GM12878 (cell line): ENCODE results near the gene RASGRF1. TPM values are rescaled to one million over a fixed set of nuclear protein-coding genes. Genes with fewer than 3 reads are reported as not detected.

Source experiments
- ATAC-seq: fragments of 200-7000 bp; cut with Tn5 transposase; 3 replicates; pipeline ENCODE4 v1.9.1; 2020; ENCODE audit warnings: mild to moderate bottlenecking, moderate library complexity
- BruUV-seq: library from RNA; stranded (reverse); fragments of 400-500 nt; replicated peaks from 2 replicates; lab custom pipeline; 2021; lab: Mats Ljungman, UMichigan
- CTCF ChIA-PET: fragments of 300-600 bp; sonication (Branson Sonifier 250); formaldehyde crosslinking; extraction: SDS; loops from one replicate; lab custom pipeline; 2021; ENCODE audit warnings: inconsistent platforms; lab: Yijun Ruan, JAX
- POLR2A ChIA-PET: fragments of 350-600 bp; formaldehyde crosslinking; extraction: SDS; loops from one replicate; lab custom pipeline; 2021; ENCODE audit warnings: inconsistent platforms; lab: Charles Lee
- RAD21 ChIA-PET: fragments of 300-600 bp; sonication (Branson Sonifier 250); formaldehyde crosslinking; loops from one replicate; lab custom pipeline; 2023; ENCODE audit warnings: antibody characterized with exemption; ENCODE audit not compliant: unreplicated experiment; lab: Charles Lee
- SMC1A ChIA-PET: fragments of 300-600 bp; sonication (Branson Sonifier 250); formaldehyde crosslinking; loops from one replicate; lab custom pipeline; 2023; ENCODE audit not compliant: unreplicated experiment, uncharacterized antibody; lab: Charles Lee
- DNase-seq: peaks from one replicate; pipeline ENCODE4 v3.0.0-alpha.2; 2011; ENCODE audit warnings: low read depth, low spot score
- FAIRE-seq: peaks from 3 replicates; lab custom pipeline; 2011; peaks lifted over from hg19 to GRCh38; lab: Jason Lieb, UNC
- H2AFZ ChIP-seq: 2 replicates; pipeline ENCODE4 v1.6.0; 2011; ENCODE audit warnings: low read depth, low read length, control low read depth; ENCODE audit not compliant: control insufficient read depth
- H3K27ac ChIP-seq: 2 replicates; pipeline ENCODE4 v1.5.1; 2011; ENCODE audit warnings: control low read depth; ENCODE audit not compliant: control insufficient read depth, insufficient read depth
- H3K27me3 ChIP-seq, 2 experiments: replicated peaks in 1 of 2; 2 replicates each; pipeline versions ENCODE4 v1.6.0 to v1.6.1; 2011; ENCODE audit warnings: low read length in 1 of 2; ENCODE audit not compliant: control insufficient read depth in 2 of 2, insufficient read depth in 2 of 2
- H3K36me3 ChIP-seq, 2 experiments: 2 replicates each; pipeline ENCODE4 v1.5.1; 2011; ENCODE audit warnings: low read length in 1 of 2; ENCODE audit not compliant: control insufficient read depth in 2 of 2, insufficient read depth in 2 of 2
- H3K4me1 ChIP-seq: 2 replicates; pipeline ENCODE4 v1.6.1; 2011; ENCODE audit warnings: mild to moderate bottlenecking, low read length, moderate library complexity, mixed read lengths; ENCODE audit not compliant: control insufficient read depth, insufficient read depth
- H3K4me2 ChIP-seq: 2 replicates; pipeline ENCODE4 v1.6.0; 2011; ENCODE audit warnings: control low read depth; ENCODE audit not compliant: control insufficient read depth, insufficient read depth
- H3K4me3 ChIP-seq: fragments of 200-600 bp; sonication (generic); 2 replicates; pipeline ENCODE4 v1.5.1; 2016
- H3K79me2 ChIP-seq: 2 replicates; pipeline ENCODE4 v1.6.0; 2011; ENCODE audit warnings: low read length; ENCODE audit not compliant: control insufficient read depth, insufficient read depth
- H3K9ac ChIP-seq: 2 replicates; pipeline ENCODE4 v1.8.0; 2011; ENCODE audit warnings: low read length, control low read depth, mixed read lengths; ENCODE audit not compliant: control insufficient read depth, insufficient read depth
- H3K9me3 ChIP-seq: replicated peaks from 3 replicates; pipeline ENCODE4 v1.5.1; 2011; ENCODE audit warnings: mild to moderate bottlenecking, low read length; ENCODE audit not compliant: control insufficient read depth, insufficient read depth
- H4K20me1 ChIP-seq: 2 replicates; pipeline ENCODE4 v1.6.0; 2011; ENCODE audit not compliant: control insufficient read depth, insufficient read depth
- BHLHE40 ChIP-seq, 2 experiments: fragments of 450-650 bp in 1 of 2; IDR thresholded peaks; 2 replicates each; pipeline ENCODE4 v1.6.1; 2011 to 2017; ENCODE audit warnings: low read depth in 2 of 2, borderline replicate concordance in 1 of 2, improper control_type of control experiment in 1 of 2, low read length in 1 of 2, mild to moderate bottlenecking in 1 of 2
- IKZF2 ChIP-seq, 2 experiments: fragments of 450-650 bp; IDR thresholded peaks; 2 replicates each; pipeline ENCODE4 v1.6.1; 2017; ENCODE audit warnings: mild to moderate bottlenecking in 2 of 2, moderate library complexity in 2 of 2
- KLF5 ChIP-seq: fragments of 450-650 bp; IDR thresholded peaks from 2 replicates; pipeline ENCODE4 v1.6.1; 2014; ENCODE audit warnings: mild to moderate bottlenecking; ENCODE audit not compliant: partially characterized antibody
- MYC ChIP-seq: IDR thresholded peaks from 2 replicates; pipeline ENCODE4 v1.6.1; 2011; ENCODE audit warnings: mild to moderate bottlenecking, low read length, moderate library complexity, inconsistent platforms; ENCODE audit not compliant: insufficient read depth, insufficient replicate concordance, insufficient read length, severe bottlenecking
- NBN ChIP-seq: fragments of 450-650 bp; IDR thresholded peaks from 2 replicates; pipeline ENCODE4 v1.6.1; 2016
- POU2F2 ChIP-seq: IDR thresholded peaks from 3 replicates; pipeline ENCODE4 v1.6.1; 2011; ENCODE audit warnings: low read depth, mild to moderate bottlenecking, low read length, borderline replicate concordance
- RUNX3 ChIP-seq: IDR thresholded peaks from 2 replicates; pipeline ENCODE4 v1.6.1; 2012; ENCODE audit warnings: low read length, inconsistent platforms
- TCF3 ChIP-seq: IDR thresholded peaks from 2 replicates; pipeline ENCODE4 v1.6.1; 2012; ENCODE audit warnings: low read depth, mild to moderate bottlenecking, low read length, borderline replicate concordance; ENCODE audit not compliant: insufficient read depth
- TCF7 ChIP-seq: IDR thresholded peaks from 2 replicates; pipeline ENCODE4 v1.6.1; 2014; ENCODE audit warnings: antibody characterized with exemption, borderline replicate concordance
- ZNF217 ChIP-seq: fragments of 450-650 bp; IDR thresholded peaks from 2 replicates; pipeline ENCODE4 v1.6.1; 2017; ENCODE audit warnings: antibody characterized with exemption, mild to moderate bottlenecking
- ZNF24 ChIP-seq: fragments of 450-650 bp; IDR thresholded peaks from 2 replicates; pipeline ENCODE4 v1.6.1; 2017; ENCODE audit warnings: antibody characterized with exemption, mild to moderate bottlenecking
- ZNF384 ChIP-seq: IDR thresholded peaks from 2 replicates; pipeline ENCODE4 v1.6.1; 2012; ENCODE audit warnings: low read depth, mild to moderate bottlenecking, low read length, improper control_type of control experiment, borderline replicate concordance
- WGBS: methylation state at CpG from one replicate; pipeline ENCODE4 v1.1.6; 2016; ENCODE audit warnings: low lambda C conversion rate; ENCODE audit not compliant: insufficient replicate concordance, insufficient coverage; ENCODE audit errors: missing lambda C conversion rate; 5-methylcytosine and 5-hydroxymethylcytosine counted together
- in situ Hi-C: fragments of 300-500 bp; cut with MboI; formaldehyde crosslinking; loops from 9 replicates; pipeline ENCODE4 v1.14.3; 2018; ENCODE audit warnings: mixed read lengths
- intact Hi-C: fragments of 100-400 bp; cut with micrococcal nuclease; formaldehyde crosslinking; loops from one replicate; pipeline ENCODE4 v1.14.2; 2022; ENCODE audit not compliant: unreplicated experiment
- polyA plus RNA-seq, 11 experiments: library from polyadenylated mRNA; depleted of rRNA in 4 of 11; unstranded in 6 of 11; stranded (reverse) in 5 of 11; fragments of >200 nt; fragmentation: Nextera tagmentation in 4 of 11; fragmentation: Illumina TruSeq in 1 of 11; extraction: Ambion mirVana in 4 of 11; extraction: Trizol in 1 of 11; gene quantifications; 1 replicate in 1 of 11; 2 replicates in 10 of 11; pipeline versions ENCODE4 v1.2.1 to v1.2.3, GENCODE V29; 2011 to 2016; ENCODE audit warnings: inconsistent platforms in 2 of 11, missing spikeins in 2 of 11, low read depth in 1 of 11
- total RNA-seq, 4 experiments: library from RNA; depleted of rRNA in 3 of 4; stranded (reverse); fragments of >200 nt in 3 of 4; fragmentation: Illumina TruSeq in 1 of 4; extraction: Trizol in 1 of 4; gene quantifications; 2 replicates each; pipeline versions ENCODE4 v1.2.1 to v1.2.3, GENCODE V29; 2013 to 2021
- TF ChIP-seq, protein P1 (sequence below): fragments of 450-650 bp; IDR thresholded peaks from 2 replicates; pipeline ENCODE4 v1.6.1; 2017; ENCODE audit warnings: antibody characterized with exemption, mild to moderate bottlenecking, moderate library complexity
- TF ChIP-seq, protein P2 (sequence below): IDR thresholded peaks from 2 replicates; pipeline ENCODE4 v1.6.1; 2011; ENCODE audit warnings: low read depth, mild to moderate bottlenecking, low read length, moderate library complexity, borderline replicate concordance; ENCODE audit errors: extremely low read depth
- TF ChIP-seq, protein P3 (sequence below): IDR thresholded peaks from 2 replicates; pipeline ENCODE4 v1.6.1; 2012; ENCODE audit warnings: low read depth, low read length, improper control_type of control experiment
- TF ChIP-seq, protein P4 (sequence below): fragments of 450-650 bp; conservative IDR thresholded peaks from 2 replicates; pipeline ENCODE4 v1.6.1; 2017; ENCODE audit warnings: mild to moderate bottlenecking, moderate library complexity

The RASGRF1 gene
- total and polyA plus RNA-seq, 10 of the 15 experiments (the other 5 are each of a cell fraction or from before 2014, with no cell fraction given): 0.20 to 1.9 (median 0.86) TPM

DNA sequence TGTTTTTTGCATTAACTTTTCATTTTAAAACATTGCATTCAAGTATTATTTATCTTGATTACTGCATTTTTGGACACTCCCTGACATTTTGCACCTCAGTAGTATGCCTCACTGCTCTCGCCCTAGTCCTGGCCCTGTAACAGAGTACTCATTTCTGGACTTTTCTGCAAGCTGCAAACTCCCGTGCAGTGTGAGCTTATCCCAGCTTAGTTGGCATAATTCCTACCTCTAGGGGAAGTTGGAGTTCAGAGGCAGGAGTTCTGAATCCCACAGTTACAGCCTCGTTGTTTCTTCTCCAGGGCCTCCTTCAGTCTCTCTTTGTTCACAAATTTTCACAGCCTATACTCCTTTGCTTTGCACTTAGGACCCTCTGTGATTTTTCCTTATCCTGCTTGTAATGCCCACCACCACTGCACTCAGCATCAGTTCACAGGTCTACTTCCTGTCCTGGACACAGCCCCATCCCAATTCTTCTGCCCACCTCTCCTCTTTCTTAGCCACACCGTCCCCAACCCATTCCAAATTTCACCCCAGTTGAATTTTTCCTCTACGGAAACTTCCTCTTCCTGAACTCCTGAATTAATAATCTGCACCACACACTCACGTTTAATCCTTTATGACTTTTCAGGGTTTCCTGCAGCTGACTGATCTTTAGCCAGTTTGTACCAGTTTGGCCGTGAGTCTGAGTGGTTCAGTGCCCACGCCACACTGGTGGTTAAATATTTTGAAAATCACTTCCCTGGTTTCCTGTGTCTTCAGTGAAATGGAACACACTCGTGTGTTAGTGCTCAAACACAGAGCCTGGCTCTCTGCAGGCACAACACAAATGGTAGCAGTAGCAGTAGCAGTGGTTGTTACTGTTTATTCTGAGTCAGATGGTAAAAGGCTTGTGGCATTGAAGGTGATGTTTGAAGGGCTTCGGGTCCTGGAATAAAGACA, 139.4 kb downstream of the RASGRF1 start:
- ChIA-PET SMC1A (interaction anchor here (0.6 to 1.6 kb wide), 3 partner anchors 9 to 27 kb away, joined by 4 to 5 read pairs (median 5); no protein-coding TSS in a partner anchor), CTCF (no interaction called here), POLR2A (no interaction called here), RAD21 (interaction anchor here (1.4 kb wide), 1 partner anchor 26 kb away, joined by 3 read pairs; no protein-coding TSS in a partner anchor)
- DNase-seq (no peak), ATAC-seq (peak; percentile 76), FAIRE-seq (peak; percentile 56)
- H3K27ac ChIP-seq: no peak overlapping the region
- H3K9me3 ChIP-seq: no peaks in the 10 kb centered on the region
- intact Hi-C loops (no loop called here), in situ Hi-C loops (no loop called here)
- H3K4me1 ChIP-seq: peaks cover 12% of the 10 kb centered on the region
- 31% methylated on average over 10 of the region's 10 CpGs for WGBS
- H3K4me2 ChIP-seq: 0 out of 2 replicates have a peak overlapping the region, but pooled peaks have one; percentile 21
- no TSS peak for BruUV-seq
- no peak overlapping the region; the same call in 1 of the 2 replicates for H3K9ac ChIP-seq
- H3K36me3 ChIP-seq: no peaks in the 10 kb centered on the region
- no peaks in the 10 kb centered on the region; a peak in 1 of 4 replicates for H3K27me3 ChIP-seq
- H3K79me2 ChIP-seq: no peaks in the 10 kb centered on the region
- H2AFZ ChIP-seq: peak overlapping the region; percentile 53
- no peak overlapping the region for H3K4me3 ChIP-seq
- no peaks in the 10 kb centered on the region for H4K20me1 ChIP-seq
- peak; percentile 49 for TF ChIP-seq RUNX3
- TF ChIP-seq, protein P1, sequence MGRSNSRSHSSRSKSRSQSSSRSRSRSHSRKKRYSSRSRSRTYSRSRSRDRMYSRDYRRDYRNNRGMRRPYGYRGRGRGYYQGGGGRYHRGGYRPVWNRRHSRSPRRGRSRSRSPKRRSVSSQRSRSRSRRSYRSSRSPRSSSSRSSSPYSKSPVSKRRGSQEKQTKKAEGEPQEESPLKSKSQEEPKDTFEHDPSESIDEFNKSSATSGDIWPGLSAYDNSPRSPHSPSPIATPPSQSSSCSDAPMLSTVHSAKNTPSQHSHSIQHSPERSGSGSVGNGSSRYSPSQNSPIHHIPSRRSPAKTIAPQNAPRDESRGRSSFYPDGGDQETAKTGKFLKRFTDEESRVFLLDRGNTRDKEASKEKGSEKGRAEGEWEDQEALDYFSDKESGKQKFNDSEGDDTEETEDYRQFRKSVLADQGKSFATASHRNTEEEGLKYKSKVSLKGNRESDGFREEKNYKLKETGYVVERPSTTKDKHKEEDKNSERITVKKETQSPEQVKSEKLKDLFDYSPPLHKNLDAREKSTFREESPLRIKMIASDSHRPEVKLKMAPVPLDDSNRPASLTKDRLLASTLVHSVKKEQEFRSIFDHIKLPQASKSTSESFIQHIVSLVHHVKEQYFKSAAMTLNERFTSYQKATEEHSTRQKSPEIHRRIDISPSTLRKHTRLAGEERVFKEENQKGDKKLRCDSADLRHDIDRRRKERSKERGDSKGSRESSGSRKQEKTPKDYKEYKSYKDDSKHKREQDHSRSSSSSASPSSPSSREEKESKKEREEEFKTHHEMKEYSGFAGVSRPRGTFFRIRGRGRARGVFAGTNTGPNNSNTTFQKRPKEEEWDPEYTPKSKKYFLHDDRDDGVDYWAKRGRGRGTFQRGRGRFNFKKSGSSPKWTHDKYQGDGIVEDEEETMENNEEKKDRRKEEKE: no peak
- TF ChIP-seq POU2F2: no peak
- TF ChIP-seq TCF3: no peak
- no peak for TF ChIP-seq ZNF24
- TF ChIP-seq KLF5: no peak
- TF ChIP-seq IKZF2 (IDR thresholded peaks at IDR 0.05): peak; percentile 44 to 49; a peak in 3 of 4 replicates
- no peak for TF ChIP-seq ZNF217
- no peak for TF ChIP-seq MYC
- TF ChIP-seq ZNF384: no peak
- TF ChIP-seq, protein P2, sequence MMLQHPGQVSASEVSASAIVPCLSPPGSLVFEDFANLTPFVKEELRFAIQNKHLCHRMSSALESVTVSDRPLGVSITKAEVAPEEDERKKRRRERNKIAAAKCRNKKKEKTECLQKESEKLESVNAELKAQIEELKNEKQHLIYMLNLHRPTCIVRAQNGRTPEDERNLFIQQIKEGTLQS: no peak
- TF ChIP-seq, protein P3, sequence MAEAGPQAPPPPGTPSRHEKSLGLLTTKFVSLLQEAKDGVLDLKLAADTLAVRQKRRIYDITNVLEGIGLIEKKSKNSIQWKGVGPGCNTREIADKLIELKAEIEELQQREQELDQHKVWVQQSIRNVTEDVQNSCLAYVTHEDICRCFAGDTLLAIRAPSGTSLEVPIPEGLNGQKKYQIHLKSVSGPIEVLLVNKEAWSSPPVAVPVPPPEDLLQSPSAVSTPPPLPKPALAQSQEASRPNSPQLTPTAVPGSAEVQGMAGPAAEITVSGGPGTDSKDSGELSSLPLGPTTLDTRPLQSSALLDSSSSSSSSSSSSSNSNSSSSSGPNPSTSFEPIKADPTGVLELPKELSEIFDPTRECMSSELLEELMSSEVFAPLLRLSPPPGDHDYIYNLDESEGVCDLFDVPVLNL: no peak
- TF ChIP-seq, protein P4, sequence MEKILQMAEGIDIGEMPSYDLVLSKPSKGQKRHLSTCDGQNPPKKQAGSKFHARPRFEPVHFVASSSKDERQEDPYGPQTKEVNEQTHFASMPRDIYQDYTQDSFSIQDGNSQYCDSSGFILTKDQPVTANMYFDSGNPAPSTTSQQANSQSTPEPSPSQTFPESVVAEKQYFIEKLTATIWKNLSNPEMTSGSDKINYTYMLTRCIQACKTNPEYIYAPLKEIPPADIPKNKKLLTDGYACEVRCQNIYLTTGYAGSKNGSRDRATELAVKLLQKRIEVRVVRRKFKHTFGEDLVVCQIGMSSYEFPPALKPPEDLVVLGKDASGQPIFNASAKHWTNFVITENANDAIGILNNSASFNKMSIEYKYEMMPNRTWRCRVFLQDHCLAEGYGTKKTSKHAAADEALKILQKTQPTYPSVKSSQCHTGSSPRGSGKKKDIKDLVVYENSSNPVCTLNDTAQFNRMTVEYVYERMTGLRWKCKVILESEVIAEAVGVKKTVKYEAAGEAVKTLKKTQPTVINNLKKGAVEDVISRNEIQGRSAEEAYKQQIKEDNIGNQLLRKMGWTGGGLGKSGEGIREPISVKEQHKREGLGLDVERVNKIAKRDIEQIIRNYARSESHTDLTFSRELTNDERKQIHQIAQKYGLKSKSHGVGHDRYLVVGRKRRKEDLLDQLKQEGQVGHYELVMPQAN: no peak
- TF ChIP-seq TCF7: no peak
- TF ChIP-seq BHLHE40 (IDR thresholded peaks at IDR 0.05; ENCODE audit: borderline replicate concordance in 1 of 2, low read depth in 2 of 2, low read length in 1 of 2): peak; percentile 30 to 61; a peak in 2 of 4 replicates
- TF ChIP-seq NBN: no peak
